Mucosa of descending colon (tissue), 3 donors: ENCODE data around the gene ZBTB20. TPM values are rescaled to one million over a fixed set of nuclear protein-coding genes. Genes with fewer than 3 reads are reported as not detected.
A peak's percentile ranks its signal among the peaks of the same experiment; 100 is the strongest.

Source experiments
- ATAC-seq: fragments of 200-7000 bp; cut with Tn5 transposase; one replicate; pipeline ENCODE4 v1.9.1; 2020; ENCODE audit warnings: mild to moderate bottlenecking, moderate library complexity
- DNase-seq, 3 donors: peaks; one replicate each; pipeline ENCODE4 v3.0.0-alpha.2; 2020
- H3K36me3 ChIP-seq: fragments of 200-600 bp; one replicate; pipeline ENCODE4 v1.8.0; 2021; ENCODE audit warnings: low read depth, mild to moderate bottlenecking
- H3K4me1 ChIP-seq: fragments of 200-600 bp; one replicate; pipeline ENCODE4 v1.8.0; 2021; ENCODE audit warnings: low read depth, mild to moderate bottlenecking
- H3K4me3 ChIP-seq: fragments of 200-600 bp; one replicate; pipeline ENCODE4 v1.8.0; 2021; ENCODE audit warnings: mild to moderate bottlenecking
- H3K9me3 ChIP-seq: fragments of 200-600 bp; one replicate; pipeline ENCODE4 v1.8.0; 2021; ENCODE audit warnings: mild to moderate bottlenecking
- CTCF ChIP-seq: fragments of 200-600 bp; IDR thresholded peaks from one replicate; pipeline ENCODE4 v1.8.0; 2022; ENCODE audit warnings: antibody characterized with exemption, mild to moderate bottlenecking
- intact Hi-C, 2 donors: fragments of 100-400 bp; cut with DNase I in 1 of 2; cut with micrococcal nuclease in 1 of 2; formaldehyde crosslinking; loops; one replicate each; pipeline versions ENCODE4 v1.11.0 to v1.11.1; 2022; cut with DNase I, micrococcal nuclease
- total RNA-seq, 3 donors: library from RNA; stranded (reverse); fragmentation: NEBNext Ultra II Directional in 2 of 3; extraction: Animal tissue kit (Norgen Biotek cat#: 25700) in 2 of 3; gene quantifications; one replicate each; pipeline versions ENCODE4 v1.2.1 to v1.2.4, GENCODE V29; 2021 to 2023
- donor health status: DM: no; HTN: no; CAD: no; lungs with moderate emphysema.
- donor health status: DM: no; HTN: no; CAD: no.
- donor health status: DM: no; HTN: yes; CAD: no.

ZBTB20 gene
- total RNA-seq, 3 donors from 2014 or later, result 30.6 to 85.6 (median 37.3) TPM

GRCh38 chr3:114466816-114467215 is 680.3 kb downstream of the ZBTB20 start:
- no peak for DNase-seq
- no peak for ATAC-seq
- Histone ChIP-seq H3K4me3 (no peak overlapping the region), H3K9me3 (no peaks in the 10 kb centered on the region), H3K36me3 (no peaks in the 10 kb centered on the region), H3K4me1 (no peaks in the 10 kb centered on the region)
- TF ChIP-seq CTCF, result no peak
- intact Hi-C loops, result no loop called here

GRCh38 chr3:114466251-114466650 is 680.8 kb downstream of the ZBTB20 start:
- no peak for TF ChIP-seq CTCF
- DNase-seq (no peak), ATAC-seq (no peak)
- Histone ChIP-seq H3K4me3 (no peak overlapping the region), H3K4me1 (no peaks in the 10 kb centered on the region), H3K36me3 (no peaks in the 10 kb centered on the region), H3K9me3 (no peaks in the 10 kb centered on the region)
- intact Hi-C loops, result no loop called here

- Histone ChIP-seq H3K36me3 (no peaks in the 10 kb centered on the region), H3K9me3 (no peaks in the 10 kb centered on the region), H3K4me3 (no peak overlapping the region), H3K4me1 (no peaks in the 10 kb centered on the region)
- intact Hi-C loops, result no loop called here
- DNase-seq (no peak), ATAC-seq (no peak)
- no peak for TF ChIP-seq CTCF
Observed at GRCh38 chr3:114464548-114464947, 682.5 kb downstream of the ZBTB20 start.

GRCh38 chr3:114462750-114463149 is 684.3 kb downstream of the ZBTB20 start:
- intact Hi-C loops, result no loop called here
- DNase-seq (no peak), ATAC-seq (no peak)

GRCh38 chr3:114460459-114460858 is 686.6 kb downstream of the ZBTB20 start:
- no peaks in the 10 kb centered on the region for H3K36me3 ChIP-seq
- DNase-seq (no peak), ATAC-seq (peak; percentile 20)
- H3K4me1 ChIP-seq, result no peaks in the 10 kb centered on the region
- intact Hi-C loops, result no loop called here
- H3K9me3 ChIP-seq, result no peaks in the 10 kb centered on the region
- H3K4me3 ChIP-seq, result no peak overlapping the region
- no peak for TF ChIP-seq CTCF

More at GRCh38 chr3:114462750-114463149, 684.3 kb downstream of the ZBTB20 start:
- H3K9me3 ChIP-seq, result no peaks in the 10 kb centered on the region
- H3K4me3 ChIP-seq, result no peak overlapping the region
- H3K36me3 ChIP-seq, result no peaks in the 10 kb centered on the region
- TF ChIP-seq CTCF, result no peak
- no peaks in the 10 kb centered on the region for H3K4me1 ChIP-seq

GRCh38 chr3:114456742-114457141 is 690.3 kb downstream of the ZBTB20 start:
- no peak overlapping the region for H3K4me3 ChIP-seq
- no peak for TF ChIP-seq CTCF
- H3K4me1 ChIP-seq, result no peaks in the 10 kb centered on the region
- ATAC-seq (peak; percentile 47), DNase-seq (no peak)
- no peaks in the 10 kb centered on the region for H3K9me3 ChIP-seq
- intact Hi-C loops, result no loop called here
- H3K36me3 ChIP-seq, result no peaks in the 10 kb centered on the region
